GM21529 (cell line): ENCODE data around the gene CACNG3.

Experiments used
- ATAC-seq: cut with Tn5 transposase; IDR thresholded peaks from one replicate; pipeline ENCODE4 v1.9.1; 2021; ENCODE audit not compliant: unreplicated experiment

The CACNG3 gene

DNA sequence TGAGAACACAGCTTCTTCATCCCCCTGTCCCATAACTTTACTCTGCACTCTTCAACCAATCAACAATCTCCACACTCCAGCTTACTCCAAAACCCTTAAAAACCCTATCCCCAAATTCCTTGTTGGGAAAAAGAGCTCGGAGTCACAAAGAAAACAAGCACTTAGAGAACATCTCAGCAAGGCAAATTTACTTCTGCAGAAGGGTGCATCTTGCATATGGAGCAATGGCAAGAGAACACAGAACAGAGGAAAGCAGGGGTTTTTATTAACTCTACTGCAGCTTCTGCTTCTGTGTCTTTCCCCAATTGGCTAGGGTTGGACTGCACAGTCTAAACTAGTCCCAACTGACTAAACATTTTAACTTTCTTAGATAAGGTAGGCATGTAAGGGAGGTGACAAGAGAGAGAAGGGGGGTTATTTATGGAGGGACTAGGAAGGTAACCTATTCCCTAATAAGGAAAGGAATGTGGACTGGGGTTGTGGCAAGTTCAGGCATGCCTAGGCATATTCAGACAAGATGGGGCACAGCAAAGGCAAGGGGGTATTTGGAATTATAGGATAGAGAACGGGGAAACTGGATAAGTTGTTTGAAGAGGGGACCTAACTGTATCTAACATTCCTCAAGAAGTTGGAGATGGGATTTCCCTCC lies 125.5 kb downstream of the CACNG3 start:
- no peak for ATAC-seq

DNA sequence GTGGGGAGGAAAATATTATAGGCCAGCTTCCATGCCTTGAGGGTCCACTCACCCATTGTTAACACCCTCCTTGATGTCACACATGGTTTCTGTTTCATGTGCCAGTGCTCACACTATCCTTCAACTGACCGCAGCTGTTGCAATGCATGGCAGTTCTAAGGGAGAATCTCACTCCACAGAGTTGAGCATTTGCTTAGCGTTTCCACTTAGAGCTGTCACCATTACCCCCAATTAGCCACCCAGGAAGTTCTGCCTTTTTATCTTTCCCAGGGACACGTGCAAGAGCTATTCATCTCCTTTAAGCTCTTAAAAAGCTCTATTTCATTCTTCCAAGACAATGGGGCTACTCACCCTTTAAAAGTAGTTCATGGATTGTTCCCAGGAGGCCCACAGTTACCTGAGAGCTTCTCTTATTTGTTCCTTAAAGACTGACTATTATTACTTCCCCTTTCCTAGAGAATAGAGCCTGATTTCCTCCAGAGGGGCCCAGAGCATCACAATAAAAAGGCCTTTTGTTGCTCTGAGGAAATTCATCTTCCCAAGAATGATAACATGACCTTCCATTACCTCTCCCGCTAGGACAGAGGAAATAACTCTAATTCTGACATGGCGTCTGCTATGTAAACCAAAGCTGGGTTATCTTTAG lies 126.8 kb downstream of the CACNG3 start:
- no peak for ATAC-seq

DNA sequence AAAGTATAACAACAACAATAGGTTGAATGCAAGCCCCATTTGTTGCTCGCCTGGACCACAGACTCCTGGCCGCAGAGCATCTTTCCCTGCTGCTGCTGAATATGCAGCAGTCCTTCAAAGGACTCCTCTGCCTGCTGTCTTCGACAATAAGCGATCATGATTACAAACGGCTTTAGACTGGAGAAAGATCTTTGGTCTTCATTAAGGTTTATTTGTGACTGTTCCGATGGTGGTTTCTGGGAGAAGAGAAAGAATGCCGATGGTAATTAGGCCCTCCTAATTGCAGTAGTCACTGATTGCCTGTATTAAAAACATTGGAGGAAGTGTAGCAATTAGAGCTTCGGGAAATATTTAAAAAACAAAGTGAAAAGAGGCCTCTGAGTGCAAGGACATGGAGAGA lies 138.2 kb downstream of the CACNG3 start:
- ATAC-seq = no peak

DNA sequence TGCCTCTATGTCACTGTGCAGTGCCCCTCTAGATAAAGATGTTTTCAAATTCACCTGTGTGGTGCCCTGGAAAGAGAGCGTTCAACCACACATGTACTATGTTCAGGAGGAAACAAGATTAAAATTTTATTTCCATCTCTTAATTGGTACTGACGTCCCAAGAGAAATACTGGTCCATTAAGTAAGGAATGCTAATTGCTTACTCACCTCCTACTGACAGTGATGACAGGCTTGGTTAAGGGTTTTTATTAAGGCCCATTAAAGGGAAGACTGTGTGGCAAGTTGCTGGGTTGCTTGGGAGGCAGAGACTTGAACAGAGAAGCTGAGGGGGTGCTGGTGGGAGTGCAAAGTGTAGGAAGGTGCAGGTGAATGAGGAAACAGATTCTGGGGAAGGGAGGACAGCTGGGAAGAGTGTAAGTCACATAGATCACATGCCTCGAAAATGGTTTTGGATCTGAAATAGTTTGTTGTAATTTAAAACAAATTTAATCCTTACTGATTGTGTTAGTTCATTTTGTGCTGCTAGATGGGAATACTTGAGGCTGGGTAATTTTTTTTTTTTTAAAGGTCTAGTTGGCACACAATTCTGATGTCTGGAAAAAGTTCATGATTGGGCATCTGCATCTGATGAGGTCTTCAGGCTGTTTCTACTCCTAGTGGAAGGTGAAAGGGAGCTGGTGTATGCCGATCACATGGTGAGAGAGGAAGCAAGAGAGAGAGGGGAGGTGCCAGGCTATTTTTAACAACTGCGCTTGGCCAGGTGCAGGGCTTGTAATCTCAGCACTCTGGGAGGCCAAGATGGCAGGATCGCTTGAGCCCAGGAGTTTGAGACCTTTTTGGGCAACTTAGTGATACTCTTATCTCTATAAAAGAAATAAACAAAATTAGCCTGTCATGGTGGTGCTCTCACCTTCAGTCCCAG lies 140.5 kb downstream of the CACNG3 start:
- no peak for ATAC-seq

DNA sequence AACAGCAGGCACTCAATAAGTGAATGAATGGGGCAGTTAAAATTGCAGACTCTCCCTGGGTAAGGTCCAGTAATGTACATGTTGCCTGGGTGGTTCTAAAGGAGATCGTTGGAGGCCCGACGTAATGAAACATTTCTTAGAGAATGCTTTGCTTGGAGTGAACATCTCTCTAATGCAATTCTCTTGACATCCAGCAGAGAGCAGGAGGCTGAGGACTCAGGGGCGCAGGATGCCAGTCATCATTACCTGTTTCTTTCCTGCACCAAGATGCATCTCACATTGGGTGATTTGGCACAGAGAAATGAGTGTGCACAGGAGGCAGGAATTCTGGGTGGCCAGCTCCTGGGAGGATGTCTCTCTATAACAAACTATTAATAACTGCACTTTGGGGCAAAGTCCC lies 152.9 kb downstream of the CACNG3 start:
- no peak for ATAC-seq
